Activated CD4-positive, alpha-beta T cell treated with anti-CD3 and anti-CD28 coated beads, Interleukin-2, amount 50 U/mL, for 4 hours (primary cell): ENCODE results near the gene MAP1B.

Experiments
- DNase-seq, 2 experiments: peaks; one replicate each; pipeline ENCODE4 v3.0.0-alpha.2; 2020

MAP1B gene

DNA sequence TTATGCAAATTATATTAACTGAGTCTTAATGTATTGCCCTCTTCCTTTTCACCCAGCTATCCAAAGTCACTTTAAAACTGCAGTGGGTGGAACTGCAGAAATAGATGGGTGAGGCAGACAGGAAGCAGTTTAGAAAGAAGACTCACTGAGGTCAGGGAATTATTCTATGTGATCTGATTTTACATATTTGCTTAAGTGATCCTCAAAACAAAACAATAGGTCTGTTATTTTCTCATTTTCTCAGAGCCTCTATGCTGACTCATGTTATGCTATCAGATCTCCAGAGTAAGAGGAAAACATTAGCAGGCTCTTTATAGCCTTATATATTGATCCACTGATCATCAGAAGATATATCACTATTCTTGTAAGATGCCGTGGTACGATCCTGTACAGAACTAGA, 149.3 kb downstream of the MAP1B start:
- no peak for DNase-seq
